ENCODE results near the gene MMP25.

MMP25 gene, protein sequence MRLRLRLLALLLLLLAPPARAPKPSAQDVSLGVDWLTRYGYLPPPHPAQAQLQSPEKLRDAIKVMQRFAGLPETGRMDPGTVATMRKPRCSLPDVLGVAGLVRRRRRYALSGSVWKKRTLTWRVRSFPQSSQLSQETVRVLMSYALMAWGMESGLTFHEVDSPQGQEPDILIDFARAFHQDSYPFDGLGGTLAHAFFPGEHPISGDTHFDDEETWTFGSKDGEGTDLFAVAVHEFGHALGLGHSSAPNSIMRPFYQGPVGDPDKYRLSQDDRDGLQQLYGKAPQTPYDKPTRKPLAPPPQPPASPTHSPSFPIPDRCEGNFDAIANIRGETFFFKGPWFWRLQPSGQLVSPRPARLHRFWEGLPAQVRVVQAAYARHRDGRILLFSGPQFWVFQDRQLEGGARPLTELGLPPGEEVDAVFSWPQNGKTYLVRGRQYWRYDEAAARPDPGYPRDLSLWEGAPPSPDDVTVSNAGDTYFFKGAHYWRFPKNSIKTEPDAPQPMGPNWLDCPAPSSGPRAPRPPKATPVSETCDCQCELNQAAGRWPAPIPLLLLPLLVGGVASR

DNA sequence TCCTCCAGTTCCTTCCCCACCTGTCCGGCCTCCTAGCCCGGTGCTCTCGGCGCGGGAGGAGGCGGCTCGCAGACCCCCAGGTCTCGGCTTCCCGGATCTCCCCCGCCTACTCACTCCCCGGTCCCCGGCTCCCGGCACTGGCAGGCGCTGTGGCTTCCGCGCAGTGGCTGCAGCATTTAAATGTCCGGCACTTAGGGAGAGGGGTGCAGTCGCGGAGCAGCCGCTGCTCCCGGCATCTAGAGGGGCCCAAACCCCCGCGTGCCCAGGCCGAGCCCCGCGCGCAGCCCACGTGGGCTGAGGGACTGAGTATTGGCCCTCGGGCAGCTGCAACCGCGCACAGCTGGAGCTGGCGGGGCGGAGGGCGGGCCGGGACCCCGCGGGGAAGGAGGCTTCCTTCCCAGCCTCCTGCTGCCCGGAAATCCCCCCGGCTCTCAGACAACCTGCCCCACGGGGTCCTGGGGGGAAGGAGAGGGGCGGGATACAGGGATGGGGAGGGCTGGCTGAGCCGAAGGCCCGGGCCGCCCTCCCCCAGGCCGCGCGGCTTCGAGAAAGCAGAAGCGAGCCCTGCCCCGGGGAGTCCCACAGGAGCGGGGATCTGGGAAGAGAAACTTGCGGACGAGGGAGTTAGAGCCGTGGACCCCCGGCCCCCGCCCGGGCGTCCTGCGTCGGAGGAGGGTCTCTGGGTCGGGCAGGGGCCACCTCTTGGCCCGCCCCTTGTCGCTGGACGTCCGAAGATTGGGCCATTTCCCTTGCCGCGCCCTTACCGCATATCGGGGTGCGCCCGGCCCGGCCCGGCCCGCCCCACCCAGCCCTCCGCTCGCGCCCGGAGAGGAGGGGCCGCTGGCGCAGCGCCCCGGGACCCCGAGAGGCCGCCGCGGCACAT, at the start of gene MMP25:
MMP25 (plus strand) TSS at position 804 of the 883 bp plus-strand sequence. CDS start 357 bp downstream, outside the sequence.
- no peak for FAIRE-seq

DNA sequence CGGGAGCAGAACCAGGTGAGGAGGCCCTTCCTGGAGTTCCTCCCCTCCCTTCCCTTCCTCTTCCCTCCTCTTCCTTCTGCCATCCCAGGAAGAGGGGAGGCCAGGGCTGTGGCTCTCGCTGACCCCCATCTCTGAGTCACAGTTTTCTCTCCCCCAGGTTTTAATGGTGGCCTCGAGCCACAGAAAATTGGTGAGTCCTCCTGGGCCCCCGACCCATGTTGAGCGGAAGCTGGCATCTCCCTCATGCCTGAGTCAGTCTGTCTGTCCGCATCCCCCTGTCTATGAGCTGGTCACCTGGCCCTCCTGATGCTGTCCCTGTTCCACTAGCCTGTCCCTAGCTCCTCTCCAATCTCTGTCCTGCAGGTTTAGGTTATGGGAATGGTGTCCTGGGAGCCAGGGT, 46.4 kb upstream of the MMP25 start:
- FAIRE-seq: no peak

DNA sequence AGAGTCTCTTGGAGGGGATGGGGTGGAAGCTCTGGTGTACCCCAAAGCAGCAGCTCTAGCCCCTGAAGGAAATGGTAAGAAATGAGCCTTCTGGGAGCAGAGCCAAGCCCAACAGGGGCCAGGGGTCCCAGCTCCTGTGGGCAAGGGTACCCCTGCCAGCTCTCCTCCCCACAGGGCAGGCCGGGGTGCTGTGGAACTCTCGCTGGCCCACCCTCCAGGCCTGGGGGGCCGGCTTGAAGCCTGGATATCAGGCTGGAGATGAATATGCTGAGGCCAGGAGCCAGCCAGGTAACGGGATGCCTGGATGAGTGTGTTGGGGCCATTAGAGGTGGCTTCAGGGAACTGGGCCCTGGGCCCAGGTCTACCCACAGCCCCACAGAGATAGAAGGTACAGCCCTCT, 45.8 kb upstream of the MMP25 start:
- no peak for FAIRE-seq

DNA sequence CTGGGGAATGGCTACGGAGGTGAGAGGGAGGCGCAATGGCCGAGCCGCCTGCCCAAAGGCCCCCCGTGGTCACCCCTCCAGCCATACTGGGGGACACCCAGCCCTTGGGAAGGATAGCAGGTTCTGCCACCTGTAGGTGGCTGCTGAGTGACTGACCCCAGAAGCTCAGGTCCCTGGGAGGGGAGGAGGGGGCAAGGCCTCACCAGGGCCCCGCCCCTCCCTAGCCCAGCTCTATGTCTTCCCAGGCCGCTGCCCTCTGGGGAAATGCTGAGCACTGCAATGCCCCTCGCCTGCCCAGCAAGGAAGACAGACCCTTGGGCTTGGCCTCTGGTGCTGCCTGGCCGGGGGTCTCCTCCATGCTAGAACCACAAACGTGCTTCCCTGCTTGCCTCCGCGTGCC, 45.0 kb upstream of the MMP25 start:
- FAIRE-seq: no peak

- peak; percentile 98 for FAIRE-seq
Measured at GRCh38 chr16:3003582-3004270, 42.6 kb upstream of the MMP25 start.

GRCh38 chr16:3004319-3004718, 42.0 kb upstream of the MMP25 start:
- no peak for FAIRE-seq

DNA sequence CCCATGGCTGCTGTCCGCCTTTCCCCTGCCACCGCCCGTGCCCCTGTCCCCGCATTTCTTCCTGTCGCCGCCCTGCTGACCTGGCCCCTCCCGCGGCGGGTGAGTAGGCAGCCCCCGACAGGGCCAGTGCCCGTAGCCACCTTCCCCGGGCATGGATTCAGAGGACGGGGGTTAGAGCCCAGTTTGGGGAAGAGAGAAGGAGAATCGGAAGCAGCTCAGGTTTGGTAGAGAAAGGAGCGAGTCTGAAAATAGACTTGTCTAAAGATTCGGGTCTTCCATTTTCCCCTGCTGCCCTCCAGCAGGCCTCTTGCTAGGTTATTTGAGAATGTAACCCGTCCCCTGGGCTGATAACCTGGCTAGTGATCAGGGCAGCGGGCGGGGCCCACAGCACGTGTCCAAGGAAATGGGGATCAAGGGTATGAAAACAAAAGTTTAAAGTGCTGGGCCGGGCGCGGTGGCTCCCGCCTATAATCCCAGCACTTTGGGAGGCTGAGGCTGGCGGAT, 41.5 kb upstream of the MMP25 start:
- no peak for FAIRE-seq

GRCh38 chr16:3007059-3007956, 39.1 kb upstream of the MMP25 start:
- no peak for FAIRE-seq

DNA sequence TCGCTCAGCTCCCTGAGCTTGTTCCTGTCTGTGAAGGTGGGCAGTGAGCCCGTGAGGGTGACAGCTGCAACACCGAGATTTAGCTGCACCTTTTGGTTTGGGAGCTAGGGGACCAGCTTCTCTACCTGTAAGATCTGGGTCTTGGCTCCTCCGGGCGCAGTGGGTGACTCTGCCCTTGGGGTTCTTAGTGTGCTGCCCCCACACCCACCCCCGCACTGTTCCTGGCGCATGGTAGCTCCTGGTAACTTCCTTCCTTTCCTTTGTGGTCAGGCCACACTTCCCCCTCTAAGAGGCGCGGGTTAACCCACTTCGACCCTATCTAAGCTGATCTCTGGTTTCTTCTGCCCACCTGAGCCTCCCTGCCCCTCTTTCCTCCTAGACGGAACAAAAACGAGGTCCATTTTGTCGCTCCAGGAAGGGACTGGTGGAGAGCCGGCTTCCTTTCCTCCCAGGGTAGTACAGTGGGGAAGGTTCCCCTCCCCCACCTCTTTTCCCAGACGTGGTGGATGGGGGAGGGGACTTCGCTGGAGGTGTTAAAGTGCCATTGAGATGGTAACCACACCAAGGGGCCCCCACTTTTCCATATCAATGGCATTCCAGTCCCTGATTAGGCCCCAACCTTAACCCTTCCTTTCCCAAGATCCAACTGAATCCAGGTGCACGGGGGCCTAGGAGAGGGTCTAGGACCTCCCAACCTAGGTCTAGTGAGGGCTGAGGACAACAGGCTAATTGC, 38.2 kb upstream of the MMP25 start:
- FAIRE-seq: no peak

DNA sequence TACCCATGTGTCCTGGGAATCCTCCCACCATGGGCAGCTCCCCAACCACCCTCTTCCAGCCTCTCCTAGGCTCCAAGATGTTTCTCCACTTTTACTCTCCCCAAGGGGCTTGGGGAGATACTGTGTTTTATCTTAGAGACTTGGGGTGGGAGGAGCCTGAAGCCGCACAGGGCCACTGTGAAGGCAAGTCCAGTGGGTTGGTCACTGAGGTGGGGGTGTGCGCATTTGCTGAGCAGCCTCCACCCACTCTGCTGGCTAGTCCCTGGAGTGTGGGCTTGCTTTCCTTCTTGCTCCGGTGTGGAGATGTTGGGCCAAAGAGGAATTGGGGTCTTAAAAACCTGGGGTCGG, 37.7 kb upstream of the MMP25 start:
- no peak for FAIRE-seq

DNA sequence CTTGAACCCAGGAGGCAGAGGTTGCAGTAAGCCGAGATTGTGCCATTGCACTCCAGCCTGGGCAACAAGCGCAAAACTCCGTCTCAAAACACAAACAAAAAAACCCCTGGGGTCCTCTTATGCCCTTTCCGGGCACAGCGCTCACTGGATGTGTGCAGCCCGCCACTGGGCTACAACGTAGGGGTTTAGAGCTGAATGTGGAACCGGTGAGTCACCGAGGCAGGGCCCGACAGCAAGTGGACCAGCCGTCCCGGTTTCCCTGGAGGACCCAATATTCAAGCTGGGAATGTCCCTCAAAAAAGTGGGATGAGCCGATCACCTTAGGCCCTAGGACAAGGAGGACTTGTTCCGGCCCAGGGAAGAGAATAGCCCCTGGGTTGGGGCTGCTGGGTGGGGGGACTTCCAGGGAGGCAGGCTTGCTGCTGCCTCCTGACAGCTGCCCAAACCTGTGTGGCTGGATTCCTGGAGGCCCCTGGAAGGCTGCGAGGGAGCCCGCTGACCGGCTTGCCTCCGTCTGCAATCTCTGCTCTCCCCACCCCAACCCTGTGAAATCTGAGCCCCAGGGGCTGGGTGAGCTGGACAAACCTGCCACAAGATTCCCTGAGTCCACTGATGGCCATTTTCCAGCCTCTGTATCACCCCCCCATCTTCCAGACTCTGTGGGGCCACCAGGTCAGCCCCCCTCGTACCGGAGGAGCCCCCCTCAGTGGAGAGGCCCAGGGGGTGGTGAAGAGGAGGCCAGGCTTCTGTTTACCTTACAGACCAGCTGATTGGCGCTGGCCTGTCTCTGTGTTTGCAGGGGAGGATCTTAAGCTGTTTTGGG, 36.6 kb upstream of the MMP25 start:
- FAIRE-seq: no peak

DNA sequence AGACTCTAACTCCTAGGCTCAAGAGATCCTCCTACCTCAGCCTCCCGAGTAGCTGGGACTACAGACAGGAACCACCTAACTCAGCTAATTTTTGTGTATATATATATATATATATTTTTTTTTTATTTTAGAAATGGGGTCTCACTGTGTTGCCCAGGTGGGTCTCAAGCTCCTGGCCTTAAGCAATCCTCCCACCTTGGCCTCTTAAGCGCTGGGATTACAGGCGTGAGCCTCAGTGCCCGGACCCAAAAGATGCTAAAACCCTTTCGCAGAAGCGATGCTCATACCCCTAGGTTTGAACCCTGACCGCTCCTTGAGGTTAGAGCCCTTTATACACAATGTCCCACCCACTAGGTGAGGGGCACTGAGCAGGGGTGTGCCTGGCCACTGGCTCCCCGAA, 35.9 kb upstream of the MMP25 start:
- FAIRE-seq: no peak

DNA sequence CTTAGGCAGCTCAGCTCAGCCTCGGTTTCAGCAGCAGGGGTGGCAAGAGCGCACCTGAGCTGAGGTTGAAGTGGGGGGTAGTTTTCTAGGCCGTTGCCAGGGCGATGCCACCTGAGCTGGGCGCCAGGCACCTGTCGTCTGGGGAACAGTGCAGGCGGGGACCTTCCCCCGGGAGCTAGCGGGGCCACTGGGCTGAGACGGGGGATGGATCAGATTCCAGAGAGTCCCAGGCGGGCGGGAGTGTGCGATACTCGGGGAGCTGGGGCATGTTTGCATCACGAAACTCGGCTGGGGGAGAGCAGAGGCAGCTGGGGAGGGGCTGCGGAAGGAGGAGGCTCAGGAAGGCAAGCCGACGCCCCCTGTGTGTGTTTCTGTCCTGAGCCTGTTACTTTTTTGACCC, 34.1 kb upstream of the MMP25 start:
- no peak for FAIRE-seq

DNA sequence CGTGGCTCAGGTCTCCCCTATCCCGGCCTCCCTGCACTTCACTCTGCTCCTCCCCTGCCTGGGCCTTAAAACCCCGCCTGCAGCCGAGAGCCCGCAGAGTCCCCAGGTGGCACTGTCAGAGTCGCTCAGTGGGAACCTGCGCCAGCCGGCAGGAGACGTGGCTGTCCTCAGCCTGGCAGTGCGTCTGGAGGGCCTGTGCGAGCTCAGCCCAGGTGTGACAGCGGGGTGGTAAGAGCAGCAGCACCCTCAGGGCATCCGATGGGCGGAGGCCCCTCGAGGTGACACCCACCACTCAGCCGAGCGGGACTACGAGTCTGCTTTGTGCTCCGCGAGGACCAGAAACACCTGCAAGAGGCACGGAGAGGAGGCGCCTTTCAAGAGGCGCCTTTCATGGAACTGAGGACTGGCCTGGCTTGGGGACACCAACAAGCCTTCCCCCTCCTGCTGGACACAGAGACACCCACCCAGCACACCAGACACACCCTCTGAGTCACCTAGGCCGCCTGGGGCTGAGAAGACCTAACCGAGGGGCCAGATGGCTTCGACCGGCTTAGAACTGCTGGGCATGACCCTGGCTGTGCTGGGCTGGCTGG, 33.4 kb upstream of the MMP25 start, which contains the start of gene CLDN9:
CLDN9 (plus strand) TSS at position 96 of the 593 bp plus-strand sequence; CDS start at position 536, 440 bp downstream.
- no peak for FAIRE-seq

GRCh38 chr16:3013491-3013951, 32.8 kb upstream of the MMP25 start:
- no peak for FAIRE-seq

DNA sequence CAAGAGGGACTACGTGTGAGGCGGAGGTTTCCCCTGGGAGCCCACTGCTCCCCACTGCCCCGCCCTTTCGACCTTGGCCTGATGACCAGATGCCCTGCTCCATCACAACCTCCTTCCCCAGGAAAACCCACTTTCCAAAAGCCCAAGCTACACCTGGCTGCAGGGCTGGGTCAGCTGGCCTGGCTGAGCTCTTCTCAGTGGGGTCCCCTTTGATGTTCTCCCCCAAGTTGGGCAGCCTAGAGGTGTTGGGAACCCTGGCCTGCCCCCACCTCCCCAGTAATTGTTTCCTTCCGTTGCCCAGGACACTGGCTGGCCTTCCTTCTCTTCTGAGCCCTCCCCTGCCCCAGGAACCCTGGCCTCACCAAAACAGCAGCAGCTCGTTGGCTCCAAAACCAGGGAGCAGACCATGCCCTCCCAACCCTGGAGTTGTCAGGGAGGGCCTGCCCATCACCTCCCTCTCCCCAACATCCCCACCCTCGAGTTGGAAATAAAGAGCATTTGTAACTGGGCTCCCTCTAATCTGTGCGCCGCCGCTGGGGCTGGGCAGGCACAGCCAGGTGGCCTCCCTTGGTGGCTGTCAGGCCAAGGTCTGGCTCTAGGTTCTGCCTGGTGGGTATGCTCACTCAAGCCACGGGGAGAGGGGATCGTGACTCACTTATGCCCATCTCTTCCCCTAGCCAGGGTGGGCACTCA, 32.2 kb upstream of the MMP25 start:
- no peak for FAIRE-seq

- peak; percentile 77 for FAIRE-seq
Measured at GRCh38 chr16:3014971-3015370, 31.4 kb upstream of the MMP25 start.

DNA sequence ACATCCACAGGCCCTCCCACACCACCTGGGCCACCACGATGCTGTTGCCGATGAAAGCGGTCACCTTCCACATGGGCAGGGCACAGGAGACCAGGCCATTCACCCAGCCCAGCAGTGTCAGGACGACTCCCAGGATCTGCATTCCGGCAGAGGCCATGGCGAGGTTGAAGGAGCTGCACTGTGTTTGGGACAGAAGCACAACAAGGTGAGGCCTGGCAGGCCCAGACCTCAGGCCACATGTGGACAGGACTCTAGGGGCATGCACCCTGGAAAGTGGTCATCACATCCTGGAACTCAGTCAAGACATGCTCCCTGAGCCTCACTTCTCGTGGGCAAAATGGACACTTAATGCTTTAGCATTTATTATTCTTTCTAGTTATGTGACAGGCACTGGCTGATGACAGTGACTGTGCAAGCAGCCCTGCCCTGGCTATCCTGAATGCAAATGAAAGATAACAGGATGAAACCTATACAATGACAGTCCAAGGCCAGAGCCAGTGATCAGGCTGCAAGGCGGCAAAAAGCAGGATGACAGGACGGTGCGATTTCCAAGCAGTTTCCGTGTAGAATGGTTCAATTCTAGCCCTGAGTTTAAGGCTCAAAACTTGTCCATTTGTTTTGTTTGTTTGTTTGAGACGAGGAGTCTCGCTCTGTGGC, 30.4 kb upstream of the MMP25 start:
- FAIRE-seq: no peak

Measured in G401.6 (cell line).